Measurements from ENCODE around the gene CNN1. TPM values are rescaled to one million over a fixed set of nuclear protein-coding genes. Genes with fewer than 3 reads are reported as not detected.

CNN1 gene
- total and polyA plus RNA-seq, 4 experiments from 2014 or later, result not detected

GRCh38 chr19:11576227-11576626 is 37.6 kb downstream of the CNN1 start:
- intact Hi-C loops (cut with micrococcal nuclease), result no loop called here
- no peaks in the 10 kb centered on the region for H3K9me3 ChIP-seq (ENCODE audit: control insufficient read depth in 1 of 2, low read length in 2 of 2)
- ChIA-PET POLR2A (ENCODE audit: partially characterized antibody) (interaction anchor here (2.1 kb wide), 1 partner anchor 17 kb away, joined by 8 read pairs; the partner anchor contains the start of gene ELOF1), CTCF (ENCODE audit: partially characterized antibody) (interaction anchor here (0.7 to 3.7 kb wide), 2 partner anchors 16 to 82 kb away, joined by 3 to 15 read pairs; partner anchors contain the start of gene ELOF1)
- peaks cover 0 to 3% of the 10 kb centered on the region in 2 donors for H3K36me3 Mint-ChIP-seq
- no peaks in the 10 kb centered on the region for H3K27me3 ChIP-seq (ENCODE audit: insufficient read depth, low read length)
- H3K4me1 ChIP-seq (ENCODE audit: insufficient read depth, low read length), result peaks cover 27% of the 10 kb centered on the region
- H3K27ac ChIP-seq (ENCODE audit: low read depth, low read length), result no peak overlapping the region
- DNase-seq, result no peak
- H3K27ac Mint-ChIP-seq, result no peak overlapping the region
- no peaks in the 10 kb centered on the region for H3K9me3 Mint-ChIP-seq
- H3K36me3 ChIP-seq (ENCODE audit: insufficient read depth, low read length), result peaks cover 4% of the 10 kb centered on the region
- H3K4me3 ChIP-seq (ENCODE audit: low read length in 2 of 2), result no peak overlapping the region
- peaks cover 12 to 20% (median 14%) of the 10 kb centered on the region in 4 donors for H3K4me1 Mint-ChIP-seq
- H3K4me3 Mint-ChIP-seq, result peak overlapping the region in 3 of 8 donors; percentile 13 to 59 (median 50)
- no peaks in the 10 kb centered on the region for H3K27me3 Mint-ChIP-seq

DNA sequence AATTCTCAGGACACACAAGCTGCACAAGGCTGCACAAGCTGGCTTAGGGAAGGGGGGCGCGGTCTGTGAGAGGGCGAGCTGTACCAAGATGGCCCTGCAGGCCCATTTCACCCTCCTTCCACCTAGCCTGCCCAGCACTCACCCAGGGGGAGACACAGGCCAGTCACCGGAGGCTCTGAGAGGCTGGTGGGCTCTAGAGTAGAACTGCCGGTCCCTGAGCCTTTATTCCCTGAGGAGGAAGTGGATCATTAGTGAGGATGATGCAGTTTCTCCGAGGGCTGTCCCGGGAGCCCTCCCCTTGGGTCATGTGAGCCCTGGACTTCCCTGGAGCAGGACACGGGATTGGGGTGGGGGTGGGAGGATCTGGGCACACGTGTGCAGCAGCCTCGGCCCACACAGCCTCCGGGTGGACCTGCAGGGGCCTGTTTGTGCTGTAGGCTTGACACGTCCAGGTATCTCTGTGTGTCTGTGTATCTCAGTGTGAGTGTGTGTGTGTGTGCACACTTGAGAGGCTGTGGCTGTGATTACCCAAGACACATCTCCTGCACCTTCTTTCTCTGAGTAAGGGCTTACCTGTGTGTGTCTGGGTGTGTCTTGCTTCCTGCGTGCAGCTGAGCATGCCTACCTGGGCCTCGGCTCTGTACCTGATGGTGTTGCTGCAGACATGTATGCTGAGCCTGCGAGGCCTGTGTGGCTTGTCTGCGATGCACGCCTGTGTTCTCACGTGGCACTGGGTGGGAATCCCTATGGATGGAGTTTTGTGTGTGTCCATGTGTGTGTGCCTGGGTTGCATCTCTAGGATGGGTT is 39.0 kb downstream of the CNN1 start, which contains the start of gene ACP5:
Gene ACP5, minus strand, starts transcription at position 195 of the 807 bp plus-strand sequence. CDS start 328 bp downstream, outside the sequence.
- Mint-ChIP-seq H3K4me1 (peaks cover 16 to 30% (median 22%) of the 10 kb centered on the region in 4 donors), H3K36me3 (peaks cover 0 to 3% of the 10 kb centered on the region in 2 donors), H3K27me3 (no peaks in the 10 kb centered on the region), H3K27ac (peak within 1 kb of the TSS in 6 of 7 donors; percentile 47 to 91 (median 88)), H3K4me3 (peak within 1 kb of the TSS; percentile 70 to 89 (median 82)), H3K9me3 (no peaks in the 10 kb centered on the region)
- Histone ChIP-seq H3K27ac (ENCODE audit: low read depth, low read length) (peak within 1 kb of the TSS; percentile 60), H3K4me1 (ENCODE audit: insufficient read depth, low read length) (peaks cover 37% of the 10 kb centered on the region), H3K27me3 (ENCODE audit: insufficient read depth, low read length) (no peaks in the 10 kb centered on the region), H3K4me3 (ENCODE audit: low read length in 2 of 2) (peak within 1 kb of the TSS; percentile 42 to 53), H3K36me3 (ENCODE audit: insufficient read depth, low read length) (peaks cover 4% of the 10 kb centered on the region), H3K9me3 (ENCODE audit: control insufficient read depth in 1 of 2, low read length in 2 of 2) (no peaks in the 10 kb centered on the region)
- intact Hi-C loops (cut with micrococcal nuclease), result no loop called here
- ChIA-PET POLR2A (ENCODE audit: partially characterized antibody) (interaction anchor here (0.8 to 3.6 kb wide), 4 partner anchors 18 to 1589 kb away, joined by 3 to 23 read pairs (median 6); partner anchors contain the start of genes ECSIT, ELOF1 and SWSAP1), CTCF (ENCODE audit: partially characterized antibody) (interaction anchor here (0.6 to 3.7 kb wide), 6 partner anchors 11 to 284 kb away, joined by 3 to 18 read pairs (median 8); partner anchors contain the start of gene ELOF1)
- DNase-seq, result peak in 1 of 5 donors; percentile 17

DNA sequence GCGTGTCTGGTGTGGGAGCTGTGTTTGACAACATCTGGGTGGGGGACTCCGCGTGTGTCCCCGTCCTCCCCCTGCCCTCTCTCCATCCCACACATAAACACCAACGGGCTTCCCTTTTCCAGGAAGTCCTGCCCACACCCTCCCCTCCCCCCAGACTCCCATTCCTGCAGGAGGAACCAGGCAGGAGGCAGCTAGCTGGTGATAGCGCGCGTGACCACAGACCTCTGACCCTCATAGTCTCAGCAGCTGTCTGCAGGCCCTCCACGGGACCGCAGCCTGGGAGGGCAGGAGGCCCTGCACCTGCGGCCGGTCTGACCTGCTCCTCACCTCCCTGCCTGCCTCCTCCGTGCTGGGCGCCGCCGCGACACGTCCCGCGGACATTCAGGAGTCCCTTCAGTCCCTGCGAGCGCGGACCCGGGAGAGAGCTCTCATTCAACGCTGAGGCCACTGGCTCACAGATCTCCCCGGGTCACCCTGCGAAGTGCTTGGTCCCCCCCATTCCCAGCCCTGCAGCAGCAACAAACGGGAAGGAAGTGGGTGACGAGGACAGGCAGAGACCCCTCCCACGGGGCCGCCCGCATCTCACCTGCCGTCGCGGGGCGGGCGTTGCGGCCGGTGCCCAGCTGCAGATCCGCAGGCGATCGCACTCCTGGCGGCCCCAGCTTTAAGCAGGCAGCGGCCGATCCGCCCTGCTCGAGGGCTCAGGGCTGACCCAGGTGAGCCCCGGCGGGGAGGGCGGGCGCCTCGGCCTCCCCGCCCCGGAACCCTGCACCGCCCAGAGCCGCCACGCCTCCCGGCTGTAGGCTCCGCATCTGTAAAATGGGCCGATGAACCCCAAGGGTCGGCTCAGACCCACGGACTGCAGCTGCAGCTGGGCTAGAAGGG is 39.8 kb downstream of the CNN1 start:
- Histone ChIP-seq H3K9me3 (ENCODE audit: control insufficient read depth in 1 of 2, low read length in 2 of 2) (no peaks in the 10 kb centered on the region), H3K36me3 (ENCODE audit: insufficient read depth, low read length) (peaks cover 4% of the 10 kb centered on the region), H3K27me3 (ENCODE audit: insufficient read depth, low read length) (no peaks in the 10 kb centered on the region), H3K4me1 (ENCODE audit: insufficient read depth, low read length) (peaks cover 37% of the 10 kb centered on the region), H3K27ac (ENCODE audit: low read depth, low read length) (peak overlapping the region; percentile 60), H3K4me3 (ENCODE audit: low read length in 2 of 2) (peak overlapping the region; percentile 42 to 53)
- POLR2A ChIA-PET (ENCODE audit: partially characterized antibody), result interaction anchor here (0.6 to 3.6 kb wide), 6 partner anchors 19 to 1588 kb away, joined by 3 to 23 read pairs (median 5); partner anchors contain the start of genes ECSIT, ELOF1 and SWSAP1
- DNase-seq, result peak; percentile 25 to 47 (median 37)
- Mint-ChIP-seq H3K4me3 (peak overlapping the region; percentile 70 to 89 (median 82)), H3K27me3 (no peaks in the 10 kb centered on the region), H3K36me3 (peaks cover 0 to 3% of the 10 kb centered on the region in 2 donors), H3K4me1 (peaks cover 16 to 30% (median 22%) of the 10 kb centered on the region in 4 donors), H3K9me3 (no peaks in the 10 kb centered on the region), H3K27ac (peak overlapping the region in 6 of 7 donors; percentile 47 to 91 (median 88))
- CTCF ChIA-PET (ENCODE audit: partially characterized antibody), result interaction anchor here (0.6 to 3.2 kb wide), 5 partner anchors 10 to 284 kb away, joined by 3 to 18 read pairs (median 8); partner anchors contain the start of gene ELOF1
- intact Hi-C loops (cut with micrococcal nuclease), result no loop called here

GRCh38 chr19:11580116-11580515 is 41.5 kb downstream of the CNN1 start:
- Histone ChIP-seq H3K36me3 (ENCODE audit: insufficient read depth, low read length) (peaks cover 4% of the 10 kb centered on the region), H3K4me1 (ENCODE audit: insufficient read depth, low read length) (peaks cover 37% of the 10 kb centered on the region), H3K4me3 (ENCODE audit: low read length in 2 of 2) (no peak overlapping the region), H3K27me3 (ENCODE audit: insufficient read depth, low read length) (no peaks in the 10 kb centered on the region), H3K27ac (ENCODE audit: low read depth, low read length) (no peak overlapping the region), H3K9me3 (ENCODE audit: control insufficient read depth in 1 of 2, low read length in 2 of 2) (no peaks in the 10 kb centered on the region)
- no peak for DNase-seq
- Mint-ChIP-seq H3K4me3 (peak overlapping the region in 2 of 8 donors; percentile 7 to 40), H3K27ac (no peak overlapping the region), H3K4me1 (peaks cover 16 to 30% (median 22%) of the 10 kb centered on the region in 4 donors), H3K36me3 (peaks cover 0 to 3% of the 10 kb centered on the region in 2 donors), H3K9me3 (no peaks in the 10 kb centered on the region), H3K27me3 (no peaks in the 10 kb centered on the region)
- intact Hi-C loops (cut with micrococcal nuclease), result no loop called here
- CTCF ChIA-PET (ENCODE audit: partially characterized antibody), result interaction anchor here (3.2 kb wide), 1 partner anchor 20 kb away, joined by 18 read pairs; the partner anchor contains the start of gene ELOF1
- POLR2A ChIA-PET (ENCODE audit: partially characterized antibody), result interaction anchor here (1.1 to 3.6 kb wide), 3 partner anchors 20 to 205 kb away, joined by 3 to 23 read pairs (median 7); partner anchors contain the start of genes ELOF1 and SWSAP1

DNA sequence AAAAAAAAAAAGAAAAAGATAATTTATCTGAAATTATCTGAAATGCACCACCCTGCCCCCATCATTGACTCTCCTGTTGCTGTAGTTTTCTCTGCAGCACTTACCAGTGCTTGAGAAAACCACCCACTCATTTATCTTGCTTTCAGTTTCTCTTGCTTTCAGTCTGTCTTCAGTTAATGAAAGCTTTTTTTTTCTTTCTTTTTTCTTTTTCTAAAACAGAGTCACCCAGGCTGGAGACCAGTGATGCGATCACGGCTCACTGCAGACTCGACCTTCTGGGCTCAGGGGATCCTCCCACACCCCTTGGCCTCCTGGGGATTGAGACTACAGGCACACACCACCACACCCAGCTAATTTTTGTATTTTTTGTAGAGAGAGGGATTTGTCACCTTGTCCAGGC is 43.1 kb downstream of the CNN1 start:
- Histone ChIP-seq H3K27me3 (ENCODE audit: insufficient read depth, low read length) (no peaks in the 10 kb centered on the region), H3K36me3 (ENCODE audit: insufficient read depth, low read length) (no peaks in the 10 kb centered on the region), H3K4me3 (ENCODE audit: low read length in 2 of 2) (no peak overlapping the region), H3K4me1 (ENCODE audit: insufficient read depth, low read length) (peaks cover 37% of the 10 kb centered on the region), H3K27ac (ENCODE audit: low read depth, low read length) (peak overlapping the region; percentile 8), H3K9me3 (ENCODE audit: control insufficient read depth in 1 of 2, low read length in 2 of 2) (no peaks in the 10 kb centered on the region)
- Mint-ChIP-seq H3K4me3 (peak overlapping the region; percentile 64 to 86 (median 79)), H3K27ac (peak overlapping the region; percentile 38 to 89 (median 77)), H3K27me3 (no peaks in the 10 kb centered on the region), H3K9me3 (no peaks in the 10 kb centered on the region), H3K4me1 (peaks cover 16 to 30% (median 22%) of the 10 kb centered on the region in 4 donors), H3K36me3 (no peaks in the 10 kb centered on the region)
- POLR2A ChIA-PET (ENCODE audit: partially characterized antibody), result interaction anchor here (1.0 kb wide), 1 partner anchor 10 kb away, joined by 3 read pairs; no protein-coding TSS in a partner anchor
- intact Hi-C loops (cut with micrococcal nuclease), result no loop called here
- DNase-seq, result peak in 4 of 5 donors; percentile 29 to 47 (median 37)
- CTCF ChIA-PET (ENCODE audit: partially characterized antibody), result interaction anchor here (1.0 to 2.1 kb wide), 4 partner anchors 9 to 45 kb away, joined by 3 to 10 read pairs (median 4); no protein-coding TSS in a partner anchor

- intact Hi-C loops (cut with micrococcal nuclease), result no loop called here
- Histone ChIP-seq H3K27me3 (ENCODE audit: insufficient read depth, low read length) (no peaks in the 10 kb centered on the region), H3K9me3 (ENCODE audit: control insufficient read depth in 1 of 2, low read length in 2 of 2) (no peaks in the 10 kb centered on the region), H3K27ac (ENCODE audit: low read depth, low read length) (no peak overlapping the region), H3K4me3 (ENCODE audit: low read length in 2 of 2) (no peak overlapping the region), H3K4me1 (ENCODE audit: insufficient read depth, low read length) (peaks cover 12% of the 10 kb centered on the region), H3K36me3 (ENCODE audit: insufficient read depth, low read length) (no peaks in the 10 kb centered on the region)
- no peak overlapping the region for H3K27ac Mint-ChIP-seq
- H3K4me3 Mint-ChIP-seq, result no peak overlapping the region
- POLR2A ChIA-PET (ENCODE audit: partially characterized antibody), result no interaction called here
- H3K4me1 Mint-ChIP-seq, result peaks cover 4 to 20% (median 9%) of the 10 kb centered on the region in 4 donors
- no peaks in the 10 kb centered on the region for H3K36me3 Mint-ChIP-seq
- H3K27me3 Mint-ChIP-seq, result peaks cover 0 to 2% of the 10 kb centered on the region in 2 donors
- no peak for DNase-seq
- H3K9me3 Mint-ChIP-seq, result no peaks in the 10 kb centered on the region
- CTCF ChIA-PET (ENCODE audit: partially characterized antibody), result interaction anchor here (1.1 to 6.4 kb wide), 4 partner anchors 26 to 293 kb away, joined by 4 to 38 read pairs (median 7); no protein-coding TSS in a partner anchor
These were observed 47.7 kb downstream of the CNN1 start for GRCh38 chr19:11586331-11586730.

All from CD4-positive, alpha-beta memory T cell (primary cell).